Measurements from ENCODE around the gene USP44. TPM values are rescaled to one million over a fixed set of nuclear protein-coding genes. Genes with fewer than 3 reads are reported as not detected.

Gene USP44
- total RNA-seq, 2 experiments from 2014 or later, result 18.7 to 21.9 TPM

GRCh38 chr12:95538656-95539055 is 12.6 kb downstream of the USP44 start:
- peaks cover 9% of the 10 kb centered on the region for H3K4me1 Mint-ChIP-seq
- H3K36me3 Mint-ChIP-seq, result no peaks in the 10 kb centered on the region
- H3K4me3 Mint-ChIP-seq, result no peak overlapping the region
- H3K9me3 Mint-ChIP-seq, result no peaks in the 10 kb centered on the region
- no peaks in the 10 kb centered on the region for H3K27me3 Mint-ChIP-seq
- H3K27ac Mint-ChIP-seq, result no peak overlapping the region
- no peak for DNase-seq

- Mint-ChIP-seq H3K4me3 (no peak overlapping the region), H3K4me1 (peaks cover 14% of the 10 kb centered on the region), H3K27ac (no peak overlapping the region), H3K27me3 (no peaks in the 10 kb centered on the region), H3K9me3 (no peaks in the 10 kb centered on the region), H3K36me3 (no peaks in the 10 kb centered on the region)
- DNase-seq, result no peak
These were observed 13.3 kb downstream of the USP44 start for GRCh38 chr12:95538006-95538405.

DNA sequence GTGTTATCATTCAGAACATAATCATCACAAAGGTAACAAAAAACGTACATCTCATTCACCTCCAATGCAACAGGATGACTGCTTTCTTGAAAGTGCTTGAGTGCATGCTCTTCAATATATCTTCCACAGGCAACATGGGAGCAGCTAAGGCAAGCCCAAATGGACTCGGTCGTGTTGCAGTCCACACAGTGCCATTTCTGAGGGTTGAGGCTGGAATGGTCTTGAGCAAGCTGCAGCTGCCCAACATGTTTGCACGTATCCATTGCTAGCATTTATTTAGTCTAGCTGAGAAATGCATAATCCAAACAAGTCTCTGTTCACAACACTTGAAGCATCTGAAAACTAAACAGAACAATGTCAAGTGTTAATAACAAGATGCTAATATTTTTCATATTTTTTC is 17.3 kb downstream of the USP44 start:
- Mint-ChIP-seq H3K36me3 (peaks cover 4% of the 10 kb centered on the region), H3K27ac (no peak overlapping the region), H3K9me3 (no peaks in the 10 kb centered on the region), H3K27me3 (no peaks in the 10 kb centered on the region), H3K4me1 (peaks cover 24% of the 10 kb centered on the region), H3K4me3 (no peak overlapping the region)
- no peak for DNase-seq

GRCh38 chr12:95532851-95533250 is 18.4 kb downstream of the USP44 start:
- Mint-ChIP-seq H3K36me3 (peaks cover 4% of the 10 kb centered on the region), H3K4me1 (peaks cover 31% of the 10 kb centered on the region), H3K9me3 (no peaks in the 10 kb centered on the region), H3K27ac (no peak overlapping the region), H3K4me3 (no peak overlapping the region), H3K27me3 (no peaks in the 10 kb centered on the region)
- no peak for DNase-seq

DNA sequence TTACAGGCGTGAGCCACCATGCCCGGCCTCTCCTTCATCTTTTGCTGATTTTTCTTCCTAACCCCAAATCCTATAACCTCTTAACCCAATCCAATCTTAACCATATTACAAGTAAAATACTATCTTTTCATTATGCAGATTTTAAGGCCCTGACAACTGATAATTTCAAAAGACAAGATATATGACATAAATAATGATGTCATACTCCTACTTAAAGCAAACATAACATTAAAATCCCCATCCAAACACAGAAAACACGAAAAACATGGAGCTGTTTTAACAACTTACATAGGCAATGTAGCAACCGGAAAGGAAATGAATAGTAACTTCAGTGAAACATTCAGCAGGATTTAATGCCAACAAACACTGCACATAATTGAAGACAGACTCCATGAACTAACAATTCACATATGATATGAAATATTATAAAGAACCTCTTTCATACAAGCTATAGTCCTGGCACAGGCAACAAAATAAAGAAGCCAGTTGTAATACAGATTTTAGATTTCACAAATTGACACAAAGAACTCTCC is 21.5 kb downstream of the USP44 start:
- Mint-ChIP-seq H3K4me1 (peaks cover 32% of the 10 kb centered on the region), H3K9me3 (no peaks in the 10 kb centered on the region), H3K27ac (no peak overlapping the region), H3K36me3 (peaks cover 4% of the 10 kb centered on the region), H3K27me3 (no peaks in the 10 kb centered on the region), H3K4me3 (no peak overlapping the region)
- no peak for DNase-seq

GRCh38 chr12:95528431-95528830 is 22.8 kb downstream of the USP44 start:
- H3K36me3 Mint-ChIP-seq, result peaks cover 4% of the 10 kb centered on the region
- H3K27ac Mint-ChIP-seq, result no peak overlapping the region
- H3K4me1 Mint-ChIP-seq, result peaks cover 28% of the 10 kb centered on the region
- no peak for DNase-seq
- H3K9me3 Mint-ChIP-seq, result no peaks in the 10 kb centered on the region
- no peaks in the 10 kb centered on the region for H3K27me3 Mint-ChIP-seq
- no peak overlapping the region for H3K4me3 Mint-ChIP-seq

DNA sequence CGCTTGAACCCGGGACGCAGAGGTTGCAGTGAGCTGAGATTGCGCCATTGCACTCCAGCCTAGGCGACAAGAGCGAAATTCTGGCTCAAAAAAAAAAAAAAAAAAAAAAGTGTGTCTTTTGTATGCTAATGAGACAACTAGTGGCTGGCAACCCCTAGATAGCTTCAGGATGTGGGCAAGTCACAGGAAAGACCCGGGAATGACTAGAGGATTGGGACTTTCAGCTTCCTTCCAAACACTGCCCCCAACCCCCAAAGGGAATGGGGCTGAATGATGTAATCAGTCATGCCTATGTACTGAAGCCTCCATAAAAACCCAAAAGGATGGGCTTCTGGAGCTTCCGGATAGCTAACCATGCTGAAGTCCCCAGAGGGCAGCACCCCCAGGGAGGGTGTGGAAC is 28.6 kb downstream of the USP44 start:
- DNase-seq, result no peak
- H3K4me1 Mint-ChIP-seq, result peaks cover 6% of the 10 kb centered on the region
- peaks cover 13% of the 10 kb centered on the region for H3K36me3 Mint-ChIP-seq
- H3K27ac Mint-ChIP-seq, result no peak overlapping the region
- H3K9me3 Mint-ChIP-seq, result no peaks in the 10 kb centered on the region
- no peaks in the 10 kb centered on the region for H3K27me3 Mint-ChIP-seq
- no peak overlapping the region for H3K4me3 Mint-ChIP-seq

- H3K27me3 Mint-ChIP-seq, result no peaks in the 10 kb centered on the region
- H3K36me3 Mint-ChIP-seq, result peaks cover 13% of the 10 kb centered on the region
- no peak for DNase-seq
- no peaks in the 10 kb centered on the region for H3K9me3 Mint-ChIP-seq
- H3K27ac Mint-ChIP-seq, result peak overlapping the region; percentile 19
- H3K4me3 Mint-ChIP-seq, result no peak overlapping the region
- H3K4me1 Mint-ChIP-seq, result peaks cover 8% of the 10 kb centered on the region
These were observed 30.5 kb downstream of the USP44 start for GRCh38 chr12:95520816-95521215.

DNA sequence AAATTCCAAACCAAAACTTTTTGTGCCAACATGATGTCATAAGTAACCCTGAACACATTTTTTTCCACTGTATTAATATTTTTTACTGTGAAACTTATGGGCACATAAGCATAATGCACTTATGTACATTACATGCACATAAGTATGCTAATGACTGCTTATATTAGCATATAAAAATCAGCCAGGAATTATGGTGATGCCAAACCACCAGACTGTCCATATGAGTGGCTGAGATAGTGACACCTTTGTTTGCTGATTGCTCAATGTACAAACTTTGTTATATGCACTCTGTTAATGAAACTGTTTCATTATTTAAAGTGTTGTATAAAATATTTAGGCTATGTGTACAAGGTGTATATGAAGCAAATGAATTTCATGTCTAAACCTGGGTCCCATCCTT is 32.3 kb downstream of the USP44 start:
- no peak overlapping the region for H3K4me3 Mint-ChIP-seq
- H3K9me3 Mint-ChIP-seq, result no peaks in the 10 kb centered on the region
- no peaks in the 10 kb centered on the region for H3K27me3 Mint-ChIP-seq
- no peak for DNase-seq
- H3K36me3 Mint-ChIP-seq, result peaks cover 15% of the 10 kb centered on the region
- H3K27ac Mint-ChIP-seq, result no peak overlapping the region
- peaks cover 8% of the 10 kb centered on the region for H3K4me1 Mint-ChIP-seq

- no peak for DNase-seq
- no peak overlapping the region for H3K4me3 Mint-ChIP-seq
- H3K9me3 Mint-ChIP-seq, result no peaks in the 10 kb centered on the region
- peaks cover 21% of the 10 kb centered on the region for H3K36me3 Mint-ChIP-seq
- H3K4me1 Mint-ChIP-seq, result peaks cover 8% of the 10 kb centered on the region
- no peaks in the 10 kb centered on the region for H3K27me3 Mint-ChIP-seq
- H3K27ac Mint-ChIP-seq, result no peak overlapping the region
These were observed 34.0 kb downstream of the USP44 start for GRCh38 chr12:95517246-95517645.

- Mint-ChIP-seq H3K4me1 (peaks cover 7% of the 10 kb centered on the region), H3K36me3 (peaks cover 22% of the 10 kb centered on the region), H3K9me3 (no peaks in the 10 kb centered on the region), H3K4me3 (no peak overlapping the region), H3K27ac (peak overlapping the region; percentile 30), H3K27me3 (no peaks in the 10 kb centered on the region)
- DNase-seq, result no peak
These were observed 34.5 kb downstream of the USP44 start for GRCh38 chr12:95516757-95517156.

DNA sequence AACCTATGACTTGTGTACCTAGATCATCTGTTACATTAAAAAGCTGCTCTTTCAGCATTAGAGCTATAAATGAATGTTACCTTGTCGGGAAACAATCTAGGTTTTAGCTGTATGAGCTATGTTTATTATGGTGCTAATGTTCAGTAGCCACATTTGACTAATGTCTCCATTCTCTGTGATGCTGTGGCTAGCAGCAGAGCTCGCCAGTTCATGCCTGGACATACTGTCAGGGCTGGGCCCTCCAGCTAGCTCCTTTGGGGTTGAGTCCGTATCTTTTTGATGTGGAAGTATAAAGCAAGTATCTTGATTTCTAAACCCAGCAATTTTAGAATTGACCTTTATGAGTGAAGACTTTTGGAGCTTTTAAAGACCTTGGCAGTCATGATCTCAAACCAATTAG is 36.1 kb downstream of the USP44 start:
- Mint-ChIP-seq H3K27me3 (no peaks in the 10 kb centered on the region), H3K27ac (peak overlapping the region; percentile 39), H3K9me3 (no peaks in the 10 kb centered on the region), H3K4me1 (peaks cover 5% of the 10 kb centered on the region), H3K4me3 (no peak overlapping the region), H3K36me3 (peaks cover 23% of the 10 kb centered on the region)
- DNase-seq, result no peak

GRCh38 chr12:95513599-95513998 is 37.7 kb downstream of the USP44 start:
- Mint-ChIP-seq H3K27me3 (no peaks in the 10 kb centered on the region), H3K4me1 (peaks cover 8% of the 10 kb centered on the region), H3K9me3 (no peaks in the 10 kb centered on the region), H3K4me3 (no peak overlapping the region), H3K36me3 (peaks cover 27% of the 10 kb centered on the region), H3K27ac (no peak overlapping the region)
- DNase-seq, result no peak

DNA sequence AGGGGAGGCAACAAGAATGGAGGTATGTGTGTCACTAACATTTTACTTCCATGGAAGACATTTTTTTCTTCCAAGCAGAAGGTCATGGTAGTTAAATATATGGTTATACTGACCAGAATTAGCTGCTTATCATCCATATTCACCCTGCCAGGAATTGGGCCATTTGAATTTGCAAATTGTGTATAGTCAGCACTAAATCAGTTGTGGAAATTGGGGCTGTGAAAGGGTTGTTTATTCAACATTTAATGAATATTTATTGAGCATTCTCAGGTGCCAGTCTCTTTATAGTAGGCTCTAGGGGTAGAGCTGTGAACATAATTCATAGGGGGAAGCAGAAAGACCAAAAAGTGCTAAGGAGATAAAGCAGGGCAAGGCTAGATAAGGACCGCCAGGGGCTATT is 39.3 kb downstream of the USP44 start:
- no peak overlapping the region for H3K4me3 Mint-ChIP-seq
- H3K4me1 Mint-ChIP-seq, result peaks cover 8% of the 10 kb centered on the region
- peaks cover 28% of the 10 kb centered on the region for H3K36me3 Mint-ChIP-seq
- no peak for DNase-seq
- H3K27ac Mint-ChIP-seq, result no peak overlapping the region
- H3K9me3 Mint-ChIP-seq, result no peaks in the 10 kb centered on the region
- H3K27me3 Mint-ChIP-seq, result no peaks in the 10 kb centered on the region

DNA sequence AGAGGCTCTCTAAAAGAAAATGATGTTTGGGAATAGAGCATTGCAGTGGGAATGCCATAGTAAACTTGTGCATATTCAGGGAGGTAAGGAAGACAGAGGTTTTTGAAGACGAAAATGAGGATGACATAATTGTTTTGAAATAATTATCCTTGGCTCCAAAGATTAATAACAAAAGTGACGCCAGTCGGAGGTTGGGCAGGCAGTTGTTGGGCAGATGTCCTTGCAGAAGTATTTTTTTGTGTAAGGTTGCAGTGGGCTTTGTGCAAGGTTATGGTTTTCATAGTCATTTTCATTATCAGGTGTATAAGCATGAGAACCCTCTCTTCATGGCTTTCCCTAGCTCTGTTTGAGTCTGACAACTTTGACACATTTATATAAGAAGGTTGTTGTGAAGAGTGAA is 42.0 kb downstream of the USP44 start:
- H3K4me1 Mint-ChIP-seq, result peaks cover 5% of the 10 kb centered on the region
- H3K27ac Mint-ChIP-seq, result no peak overlapping the region
- no peak overlapping the region for H3K4me3 Mint-ChIP-seq
- no peaks in the 10 kb centered on the region for H3K9me3 Mint-ChIP-seq
- no peaks in the 10 kb centered on the region for H3K27me3 Mint-ChIP-seq
- DNase-seq, result no peak
- peaks cover 39% of the 10 kb centered on the region for H3K36me3 Mint-ChIP-seq

DNA sequence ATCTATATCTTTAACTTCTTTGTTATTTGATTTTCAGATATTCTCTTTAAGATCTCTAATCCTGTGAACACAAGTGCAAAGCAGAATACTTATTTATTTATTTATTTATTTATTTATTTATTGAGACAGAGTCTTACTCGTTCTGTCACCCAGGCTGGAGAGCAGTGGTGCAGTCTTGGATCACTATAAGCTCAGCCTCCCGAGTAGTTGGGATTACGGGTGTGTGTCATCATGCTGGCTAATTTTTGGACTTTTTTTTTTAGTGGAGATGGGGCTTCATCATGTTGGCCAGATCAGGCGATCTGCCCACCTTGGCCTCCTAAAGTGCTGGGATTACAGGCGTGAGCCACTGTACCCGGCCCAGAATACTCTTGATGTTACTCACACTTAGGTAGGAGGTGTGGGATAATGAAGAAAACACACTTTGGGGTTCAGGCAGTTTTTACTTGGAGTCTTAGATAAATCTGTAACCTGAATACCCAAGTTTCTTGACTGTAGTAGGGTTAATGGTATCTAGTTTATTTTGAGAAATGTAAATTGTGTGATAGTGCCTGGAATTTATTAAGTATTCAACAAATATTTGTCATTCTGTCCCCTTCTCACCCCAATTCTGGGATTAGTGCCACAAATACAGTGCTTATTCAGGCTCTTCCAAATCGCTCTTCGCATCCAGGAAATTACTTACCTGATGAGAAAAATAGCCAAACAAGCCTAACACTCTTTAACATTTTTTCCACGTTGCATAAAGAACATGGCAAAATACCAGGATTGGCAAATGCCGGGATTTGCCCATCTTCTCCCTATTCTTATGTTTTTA is 44.4 kb downstream of the USP44 start:
- no peak for DNase-seq
- H3K27ac Mint-ChIP-seq, result no peak overlapping the region
- H3K36me3 Mint-ChIP-seq, result peaks cover 42% of the 10 kb centered on the region
- no peaks in the 10 kb centered on the region for H3K27me3 Mint-ChIP-seq
- peaks cover 16% of the 10 kb centered on the region for H3K4me1 Mint-ChIP-seq
- H3K9me3 Mint-ChIP-seq, result no peaks in the 10 kb centered on the region
- no peak overlapping the region for H3K4me3 Mint-ChIP-seq
